ENCODE data around the gene RNF213. TPM values are rescaled to one million over a fixed set of nuclear protein-coding genes. Genes with fewer than 3 reads are reported as not detected.

Gene RNF213
- total RNA-seq, 1 donor from 2014 or later, result 47.3 TPM

DNA sequence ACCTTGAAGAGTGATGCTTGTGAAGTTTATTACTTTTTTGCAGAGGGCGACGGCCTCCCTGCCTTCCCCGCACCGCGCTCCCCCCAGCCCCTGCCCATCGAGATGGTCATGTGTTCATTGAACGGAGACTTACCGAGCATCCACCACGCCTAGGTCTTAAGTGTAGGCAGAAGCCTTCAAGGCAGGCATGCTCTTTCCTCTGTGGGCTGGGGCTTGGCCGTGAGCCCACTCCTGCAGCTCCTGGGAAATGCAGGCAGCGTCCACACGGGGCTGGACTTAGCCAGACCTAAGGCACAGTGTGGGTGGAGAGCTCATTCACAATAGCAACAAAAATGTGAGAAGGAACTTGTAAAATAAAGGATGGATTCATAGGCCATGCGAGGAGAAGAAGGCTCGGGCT is 19.2 kb downstream of the RNF213 start:
- TF ChIP-seq, protein P1, sequence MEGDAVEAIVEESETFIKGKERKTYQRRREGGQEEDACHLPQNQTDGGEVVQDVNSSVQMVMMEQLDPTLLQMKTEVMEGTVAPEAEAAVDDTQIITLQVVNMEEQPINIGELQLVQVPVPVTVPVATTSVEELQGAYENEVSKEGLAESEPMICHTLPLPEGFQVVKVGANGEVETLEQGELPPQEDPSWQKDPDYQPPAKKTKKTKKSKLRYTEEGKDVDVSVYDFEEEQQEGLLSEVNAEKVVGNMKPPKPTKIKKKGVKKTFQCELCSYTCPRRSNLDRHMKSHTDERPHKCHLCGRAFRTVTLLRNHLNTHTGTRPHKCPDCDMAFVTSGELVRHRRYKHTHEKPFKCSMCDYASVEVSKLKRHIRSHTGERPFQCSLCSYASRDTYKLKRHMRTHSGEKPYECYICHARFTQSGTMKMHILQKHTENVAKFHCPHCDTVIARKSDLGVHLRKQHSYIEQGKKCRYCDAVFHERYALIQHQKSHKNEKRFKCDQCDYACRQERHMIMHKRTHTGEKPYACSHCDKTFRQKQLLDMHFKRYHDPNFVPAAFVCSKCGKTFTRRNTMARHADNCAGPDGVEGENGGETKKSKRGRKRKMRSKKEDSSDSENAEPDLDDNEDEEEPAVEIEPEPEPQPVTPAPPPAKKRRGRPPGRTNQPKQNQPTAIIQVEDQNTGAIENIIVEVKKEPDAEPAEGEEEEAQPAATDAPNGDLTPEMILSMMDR (conservative IDR thresholded peaks at IDR 0.05), result no peak
- Mint-ChIP-seq H3K4me3 (no peak overlapping the region), H3K36me3 (peaks cover 4% of the 10 kb centered on the region), H3K9me3 (no peaks in the 10 kb centered on the region), H3K27ac (peak overlapping the region; percentile 15), H3K4me1 (ENCODE audit: unreplicated experiment) (peaks cover 7% of the 10 kb centered on the region), H3K27me3 (no peaks in the 10 kb centered on the region)
- no peak for DNase-seq (ENCODE audit: extremely low spot score, unreplicated experiment)

GRCh38 chr17:80281516-80281915 is 20.9 kb downstream of the RNF213 start:
- no peaks in the 10 kb centered on the region for H3K9me3 Mint-ChIP-seq
- peaks cover under 1% of the 10 kb centered on the region for H3K36me3 Mint-ChIP-seq
- no peak for DNase-seq (ENCODE audit: extremely low spot score, unreplicated experiment)
- no peak overlapping the region for H3K27ac Mint-ChIP-seq
- no peak overlapping the region for H3K4me3 Mint-ChIP-seq
- H3K27me3 Mint-ChIP-seq, result no peaks in the 10 kb centered on the region
- peaks cover 7% of the 10 kb centered on the region for H3K4me1 Mint-ChIP-seq (ENCODE audit: unreplicated experiment)
- TF ChIP-seq, protein P1 (conservative IDR thresholded peaks at IDR 0.05), result no peak

- TF ChIP-seq, protein P1 (conservative IDR thresholded peaks at IDR 0.05), result no peak
- peaks cover 3% of the 10 kb centered on the region for H3K36me3 Mint-ChIP-seq
- H3K9me3 Mint-ChIP-seq, result no peaks in the 10 kb centered on the region
- H3K27me3 Mint-ChIP-seq, result no peaks in the 10 kb centered on the region
- H3K27ac Mint-ChIP-seq, result no peak overlapping the region
- H3K4me1 Mint-ChIP-seq (ENCODE audit: unreplicated experiment), result peaks cover 7% of the 10 kb centered on the region
- no peak for DNase-seq (ENCODE audit: extremely low spot score, unreplicated experiment)
- no peak overlapping the region for H3K4me3 Mint-ChIP-seq
These were observed 22.6 kb downstream of the RNF213 start for GRCh38 chr17:80283116-80283852.

- Mint-ChIP-seq H3K27me3 (no peaks in the 10 kb centered on the region), H3K27ac (no peak overlapping the region), H3K9me3 (no peaks in the 10 kb centered on the region), H3K4me3 (no peak overlapping the region), H3K4me1 (ENCODE audit: unreplicated experiment) (peaks cover 7% of the 10 kb centered on the region), H3K36me3 (peaks cover 3% of the 10 kb centered on the region)
- no peak for DNase-seq (ENCODE audit: extremely low spot score, unreplicated experiment)
- TF ChIP-seq, protein P1 (conservative IDR thresholded peaks at IDR 0.05), result no peak
These were observed 24.0 kb downstream of the RNF213 start for GRCh38 chr17:80284631-80285030.

GRCh38 chr17:80285237-80285920 is 24.7 kb downstream of the RNF213 start:
- Mint-ChIP-seq H3K36me3 (peaks cover 3% of the 10 kb centered on the region), H3K27ac (no peak overlapping the region), H3K27me3 (no peaks in the 10 kb centered on the region), H3K4me3 (no peak overlapping the region), H3K4me1 (ENCODE audit: unreplicated experiment) (no peaks in the 10 kb centered on the region), H3K9me3 (no peaks in the 10 kb centered on the region)
- DNase-seq (ENCODE audit: extremely low spot score, unreplicated experiment), result no peak
- TF ChIP-seq, protein P1 (conservative IDR thresholded peaks at IDR 0.05), result no peak

All from type B pancreatic cell (in vitro differentiated cells).